ENCODE results near the gene EEF1A2.

Gene EEF1A2

GRCh38 chr20:63500151-63500901 is 1.4 kb upstream of the EEF1A2 start:
- no peak for DNase-seq (ENCODE audit: low spot score)

- DNase-seq (ENCODE audit: low spot score): no peak
Observed at GRCh38 chr20:63499338-63499969, 571 bp upstream of the EEF1A2 start.

GRCh38 chr20:63497946-63498935 is 642 bp downstream of the EEF1A2 start:
- DNase-seq (ENCODE audit: low spot score): no peak

GRCh38 chr20:63497138-63497945 is 1.5 kb downstream of the EEF1A2 start:
- DNase-seq (ENCODE audit: low spot score): no peak

DNA sequence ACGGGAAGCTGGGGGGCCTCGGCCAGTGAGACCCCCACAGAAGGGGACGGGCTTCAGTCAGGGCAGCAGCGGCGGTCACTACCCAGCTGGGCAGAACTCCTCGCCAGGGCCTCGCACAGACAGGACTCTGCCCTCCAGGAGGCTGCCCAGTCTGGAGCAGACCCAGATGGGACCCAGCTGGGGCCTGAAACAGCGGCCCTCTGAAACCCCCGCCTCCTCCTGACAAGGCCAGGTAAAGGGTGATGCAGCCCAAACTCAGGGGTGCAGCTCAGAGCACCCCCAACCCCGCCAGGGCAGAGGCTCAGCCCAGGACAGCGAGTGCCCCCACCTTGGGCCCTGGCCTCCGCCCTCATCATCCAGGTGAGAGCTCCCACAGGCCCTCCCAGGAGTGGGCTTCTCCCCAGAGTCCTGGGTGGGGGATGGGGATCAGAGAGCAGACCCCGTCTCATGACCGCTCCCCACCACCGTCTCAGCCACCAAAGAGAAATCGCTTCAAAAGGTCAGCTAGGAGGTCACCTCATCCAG is 2.2 kb downstream of the EEF1A2 start:
- DNase-seq (ENCODE audit: low spot score): no peak

DNA sequence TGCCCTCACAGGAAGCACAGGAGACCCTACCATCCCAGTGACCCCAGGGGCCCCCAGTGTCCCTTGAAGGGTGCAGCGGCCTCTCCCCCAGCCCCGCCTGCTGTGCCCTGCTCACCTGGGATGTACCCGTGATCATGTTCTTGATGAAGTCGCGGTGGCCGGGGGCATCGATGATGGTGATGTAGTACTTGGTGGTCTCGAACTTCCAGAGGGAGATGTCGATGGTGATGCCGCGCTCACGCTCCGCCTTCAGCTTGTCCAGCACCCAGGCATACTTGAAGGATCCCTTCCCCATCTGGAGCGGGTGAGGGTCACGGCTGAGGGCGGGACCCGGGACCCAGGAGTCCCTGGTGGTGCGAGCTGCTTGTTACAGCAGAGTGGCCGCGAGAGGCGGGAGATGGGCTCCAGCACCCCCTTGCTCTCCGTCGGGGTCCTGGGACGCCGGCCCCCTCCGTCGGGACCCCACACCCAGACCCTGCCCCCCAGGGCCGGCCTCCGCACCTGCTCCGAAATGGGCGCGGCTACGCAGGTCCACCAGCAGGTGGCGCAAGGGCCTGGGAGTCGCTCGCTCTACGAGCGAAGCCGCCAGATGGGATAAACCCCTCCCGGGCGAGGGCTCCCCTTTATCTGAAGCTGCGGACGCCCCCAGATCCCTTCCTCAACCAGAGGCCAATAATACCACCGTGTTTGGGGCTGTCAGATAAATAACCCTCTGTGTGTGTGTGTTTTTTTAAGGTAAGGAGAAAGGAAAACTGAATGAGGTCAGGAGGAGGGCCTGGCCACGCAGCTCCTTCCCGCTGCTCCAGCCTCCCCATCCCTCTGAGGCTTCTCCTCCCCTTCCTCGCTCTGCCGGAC is 2.9 kb downstream of the EEF1A2 start:
- peak; percentile 96 for DNase-seq (ENCODE audit: low spot score)

- no peak for DNase-seq (ENCODE audit: low spot score)
Observed at GRCh38 chr20:63495167-63495720, 3.6 kb downstream of the EEF1A2 start.

GRCh38 chr20:63494420-63495166 is 4.3 kb downstream of the EEF1A2 start:
- no peak for DNase-seq (ENCODE audit: low spot score)

GRCh38 chr20:63494084-63494419 is 4.8 kb downstream of the EEF1A2 start:
- no peak for DNase-seq (ENCODE audit: low spot score)

- no peak for DNase-seq (ENCODE audit: low spot score)
Observed at GRCh38 chr20:63493563-63494020, 5.3 kb downstream of the EEF1A2 start.

DNA sequence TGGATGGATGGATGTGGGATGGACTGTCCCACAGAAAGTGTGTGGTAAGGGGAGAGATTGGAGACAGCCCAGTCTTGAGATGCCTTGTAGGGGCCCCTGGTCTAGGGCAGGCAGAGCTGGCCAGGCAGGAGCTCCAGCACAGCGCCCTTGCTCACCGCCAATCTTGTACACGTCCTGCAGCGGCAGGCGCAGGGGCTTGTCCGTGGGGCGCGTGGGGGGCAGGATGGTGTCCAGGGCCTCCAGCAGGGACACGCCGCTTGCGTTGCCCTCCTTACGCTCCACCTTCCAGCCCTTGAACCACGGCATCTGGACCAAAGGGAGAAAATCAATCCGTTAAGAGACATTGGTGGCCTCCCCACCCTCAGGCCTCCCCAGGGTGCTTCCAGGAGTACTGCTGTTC is 5.9 kb downstream of the EEF1A2 start:
- DNase-seq (ENCODE audit: low spot score): no peak

GRCh38 chr20:63492518-63492917 is 6.4 kb downstream of the EEF1A2 start:
- no peak for DNase-seq (ENCODE audit: low spot score)

- DNase-seq (ENCODE audit: low spot score): no peak
Observed at GRCh38 chr20:63491635-63492230, 7.2 kb downstream of the EEF1A2 start.

DNA sequence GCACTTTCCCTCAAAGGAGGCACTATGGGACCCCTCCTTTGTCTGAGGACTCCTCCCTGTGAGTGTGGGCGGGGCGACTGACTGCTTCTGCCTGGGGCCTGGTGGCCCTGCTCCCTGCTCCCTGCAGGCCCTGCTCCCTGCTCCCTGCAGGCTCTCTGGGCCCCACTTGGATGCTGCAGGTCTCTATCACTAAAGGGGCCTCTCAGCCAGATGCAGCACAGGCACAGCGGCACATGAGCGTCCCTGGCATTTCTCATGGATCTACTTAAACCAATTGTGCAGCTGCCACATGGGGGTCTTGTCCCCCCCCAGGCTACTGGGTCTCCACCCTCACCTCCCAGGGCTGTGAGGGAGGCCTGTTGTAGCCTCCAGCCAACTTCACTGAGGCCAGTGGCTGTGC is 7.8 kb downstream of the EEF1A2 start:
- no peak for DNase-seq (ENCODE audit: low spot score)

- DNase-seq (ENCODE audit: low spot score): no peak
Observed at GRCh38 chr20:63490416-63490815, 8.5 kb downstream of the EEF1A2 start.

GRCh38 chr20:63488315-63489251 is 10.3 kb downstream of the EEF1A2 start:
- DNase-seq (ENCODE audit: low spot score): no peak

- no peak for DNase-seq (ENCODE audit: low spot score)
Observed at GRCh38 chr20:63487781-63488241, 11.1 kb downstream of the EEF1A2 start.

Data from HuH-7 (cell line).